ENCODE measurements around the gene VEGFD. TPM values are rescaled to one million over a fixed set of nuclear protein-coding genes. Genes with fewer than 3 reads are reported as not detected.

Gene VEGFD
- total RNA-seq, 1 donor from 2014 or later: 0.22 TPM

- H3K4me3 Mint-ChIP-seq (ENCODE audit: low read depth): no peak overlapping the region
- H3K27ac Mint-ChIP-seq: no peak overlapping the region
- no peaks in the 10 kb centered on the region for H3K4me1 Mint-ChIP-seq (ENCODE audit: low read depth)
- peaks cover 15% of the 10 kb centered on the region for H3K27me3 Mint-ChIP-seq
- H3K9me3 Mint-ChIP-seq (ENCODE audit: low read depth): no peaks in the 10 kb centered on the region
- H3K36me3 Mint-ChIP-seq (ENCODE audit: insufficient read depth): no peaks in the 10 kb centered on the region
- peak; percentile 15 for DNase-seq (ENCODE audit: low spot score, unreplicated experiment)
- peak; percentile 72 for TF ChIP-seq CTCF (IDR thresholded peaks at IDR 0.05; ENCODE audit: unreplicated experiment)
These were observed 35.2 kb downstream of the VEGFD start for GRCh38 chrX:15349046-15349445.

GRCh38 chrX:15345976-15346375 is 38.2 kb downstream of the VEGFD start:
- Mint-ChIP-seq H3K27me3 (peaks cover 23% of the 10 kb centered on the region), H3K27ac (no peak overlapping the region), H3K4me3 (ENCODE audit: low read depth) (no peak overlapping the region), H3K4me1 (ENCODE audit: low read depth) (peaks cover 2% of the 10 kb centered on the region), H3K36me3 (ENCODE audit: insufficient read depth) (no peaks in the 10 kb centered on the region), H3K9me3 (ENCODE audit: low read depth) (no peaks in the 10 kb centered on the region)
- no peak for DNase-seq (ENCODE audit: low spot score, unreplicated experiment)
- TF ChIP-seq CTCF (IDR thresholded peaks at IDR 0.05; ENCODE audit: unreplicated experiment): no peak

- no peak for TF ChIP-seq CTCF (IDR thresholded peaks at IDR 0.05; ENCODE audit: unreplicated experiment)
- no peak overlapping the region for H3K4me3 Mint-ChIP-seq (ENCODE audit: low read depth)
- no peak overlapping the region for H3K27ac Mint-ChIP-seq
- H3K4me1 Mint-ChIP-seq (ENCODE audit: low read depth): peaks cover 2% of the 10 kb centered on the region
- H3K9me3 Mint-ChIP-seq (ENCODE audit: low read depth): no peaks in the 10 kb centered on the region
- peaks cover 36% of the 10 kb centered on the region for H3K27me3 Mint-ChIP-seq
- no peak for DNase-seq (ENCODE audit: low spot score, unreplicated experiment)
- H3K36me3 Mint-ChIP-seq (ENCODE audit: insufficient read depth): no peaks in the 10 kb centered on the region
These were observed 40.1 kb downstream of the VEGFD start for GRCh38 chrX:15344106-15344505.

- Mint-ChIP-seq H3K4me3 (ENCODE audit: low read depth) (no peak overlapping the region), H3K27ac (no peak overlapping the region), H3K9me3 (ENCODE audit: low read depth) (no peaks in the 10 kb centered on the region), H3K36me3 (ENCODE audit: insufficient read depth) (no peaks in the 10 kb centered on the region), H3K27me3 (peaks cover 32% of the 10 kb centered on the region), H3K4me1 (ENCODE audit: low read depth) (peaks cover 2% of the 10 kb centered on the region)
- no peak for TF ChIP-seq CTCF (IDR thresholded peaks at IDR 0.05; ENCODE audit: unreplicated experiment)
- no peak for DNase-seq (ENCODE audit: low spot score, unreplicated experiment)
These were observed 41.1 kb downstream of the VEGFD start for GRCh38 chrX:15343075-15343476.

GRCh38 chrX:15340867-15341266 is 43.3 kb downstream of the VEGFD start:
- DNase-seq (ENCODE audit: low spot score, unreplicated experiment): no peak
- Mint-ChIP-seq H3K9me3 (ENCODE audit: low read depth) (no peaks in the 10 kb centered on the region), H3K4me3 (ENCODE audit: low read depth) (no peak overlapping the region), H3K4me1 (ENCODE audit: low read depth) (peaks cover 2% of the 10 kb centered on the region), H3K27ac (no peak overlapping the region), H3K27me3 (peaks cover 42% of the 10 kb centered on the region), H3K36me3 (ENCODE audit: insufficient read depth) (no peaks in the 10 kb centered on the region)
- no peak for TF ChIP-seq CTCF (IDR thresholded peaks at IDR 0.05; ENCODE audit: unreplicated experiment)

Data from progenitor cell of endocrine pancreas (in vitro differentiated cells).